GM12892 (cell line): Measurements from ENCODE around the gene FBXO24. TPM values are rescaled to one million over a fixed set of nuclear protein-coding genes. Genes with fewer than 3 reads are reported as not detected.
"Not testable (repeated sequence)": the region's sequence is repeated elsewhere in the genome, so short reads cannot be mapped to it uniquely, and the experiment has no call there.

Experiments
- DNase-seq: peaks from one replicate; pipeline ENCODE4 v3.0.0; 2011; ENCODE audit not compliant: insufficient read length
- FAIRE-seq: peaks from 2 replicates; lab custom pipeline; 2011; peaks lifted over from hg19 to GRCh38; lab: Jason Lieb, UNC
- POLR2A ChIP-seq: IDR thresholded peaks from 2 replicates; pipeline ENCODE4 v1.6.1; 2011; ENCODE audit warnings: low read depth, low read length, control low read depth
- POLR2AphosphoS5 ChIP-seq: IDR thresholded peaks from 2 replicates; pipeline ENCODE4 v1.6.1; 2011; ENCODE audit warnings: low read depth, low read length, control low read depth
- TAF1 ChIP-seq: IDR thresholded peaks from 2 replicates; pipeline ENCODE4 v1.6.1; 2011; ENCODE audit warnings: low read depth, mild to moderate bottlenecking, control low read depth, low read length, borderline replicate concordance
- polyA plus RNA-seq: library from polyadenylated mRNA; unstranded; fragments of >200 nt; gene quantifications from one replicate; pipeline ENCODE4 v1.2.1, GENCODE V29; 2012; ENCODE audit warnings: missing spikeins, inconsistent platforms; ENCODE audit not compliant: missing spikeins

FBXO24 gene, protein sequence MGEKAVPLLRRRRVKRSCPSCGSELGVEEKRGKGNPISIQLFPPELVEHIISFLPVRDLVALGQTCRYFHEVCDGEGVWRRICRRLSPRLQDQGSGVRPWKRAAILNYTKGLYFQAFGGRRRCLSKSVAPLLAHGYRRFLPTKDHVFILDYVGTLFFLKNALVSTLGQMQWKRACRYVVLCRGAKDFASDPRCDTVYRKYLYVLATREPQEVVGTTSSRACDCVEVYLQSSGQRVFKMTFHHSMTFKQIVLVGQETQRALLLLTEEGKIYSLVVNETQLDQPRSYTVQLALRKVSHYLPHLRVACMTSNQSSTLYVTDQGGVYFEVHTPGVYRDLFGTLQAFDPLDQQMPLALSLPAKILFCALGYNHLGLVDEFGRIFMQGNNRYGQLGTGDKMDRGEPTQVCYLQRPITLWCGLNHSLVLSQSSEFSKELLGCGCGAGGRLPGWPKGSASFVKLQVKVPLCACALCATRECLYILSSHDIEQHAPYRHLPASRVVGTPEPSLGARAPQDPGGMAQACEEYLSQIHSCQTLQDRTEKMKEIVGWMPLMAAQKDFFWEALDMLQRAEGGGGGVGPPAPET
- 0.23 TPM for polyA plus RNA-seq

DNA sequence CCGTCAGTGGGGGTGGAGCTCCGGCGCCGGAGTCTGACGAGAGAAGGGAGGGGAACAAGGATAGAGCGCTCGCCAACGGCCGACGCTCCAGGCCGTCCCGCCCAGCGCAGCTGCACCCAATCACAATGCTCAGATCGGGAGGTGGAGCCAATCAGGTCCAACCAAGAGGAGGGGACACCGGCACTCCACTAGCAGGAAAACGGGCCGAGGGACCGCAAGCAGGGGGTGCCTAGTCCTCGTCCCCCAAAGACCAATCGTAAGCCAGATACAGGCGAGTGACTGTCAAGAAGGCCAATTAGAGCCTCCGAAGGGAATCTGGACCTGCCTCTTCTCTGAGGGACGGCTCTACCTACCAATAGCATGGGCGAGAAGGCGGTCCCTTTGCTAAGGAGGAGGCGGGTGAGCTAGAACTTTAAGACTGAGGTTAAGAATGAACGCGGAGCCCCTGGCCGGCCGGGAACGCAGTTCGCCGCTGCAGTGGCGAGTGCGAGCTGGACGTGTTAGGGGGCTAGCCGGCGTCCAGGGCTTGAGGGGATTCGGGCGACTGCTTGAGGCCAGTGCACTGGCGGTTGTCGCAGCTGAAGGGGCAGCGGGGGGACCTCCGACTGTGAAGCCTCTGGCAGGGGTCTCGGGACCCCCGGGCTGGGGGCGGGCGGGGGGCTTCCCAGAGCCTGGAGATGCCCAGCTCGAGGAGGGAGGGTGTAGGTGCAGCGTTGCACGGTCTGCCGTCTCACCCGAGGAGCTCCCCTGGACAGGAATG lies at the start of gene FBXO24:
TSS of gene FBXO24 (plus strand) at position 63 of the 760 bp plus-strand sequence. CDS start at position 361, 298 bp downstream.
- no peak for TF ChIP-seq TAF1
- TF ChIP-seq POLR2AphosphoS5 = no peak
- TF ChIP-seq POLR2A = no peak
- FAIRE-seq (peak; percentile 38), DNase-seq (peak; percentile 100)

DNA sequence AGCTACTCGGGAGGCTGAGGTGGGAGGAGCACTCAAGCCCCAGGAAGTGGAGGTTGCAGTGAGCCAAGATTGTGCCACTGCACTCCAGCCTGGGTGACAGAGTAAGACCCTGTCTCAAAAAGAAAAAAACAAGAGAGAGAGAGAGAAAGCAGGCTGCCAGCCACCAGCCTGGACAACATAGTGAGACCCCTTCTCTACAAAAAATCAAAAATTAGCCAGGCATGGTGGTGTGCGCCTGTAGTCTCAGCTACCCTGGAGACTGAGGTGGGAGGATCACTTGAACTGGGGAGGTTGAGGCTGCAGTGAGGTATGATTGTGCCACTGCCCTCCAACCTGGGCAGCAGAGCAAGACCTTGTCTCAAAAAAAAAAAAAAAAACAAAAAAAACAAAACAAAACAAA lies 49.4 kb upstream of the FBXO24 start:
- FAIRE-seq = not testable (repeated sequence)

DNA sequence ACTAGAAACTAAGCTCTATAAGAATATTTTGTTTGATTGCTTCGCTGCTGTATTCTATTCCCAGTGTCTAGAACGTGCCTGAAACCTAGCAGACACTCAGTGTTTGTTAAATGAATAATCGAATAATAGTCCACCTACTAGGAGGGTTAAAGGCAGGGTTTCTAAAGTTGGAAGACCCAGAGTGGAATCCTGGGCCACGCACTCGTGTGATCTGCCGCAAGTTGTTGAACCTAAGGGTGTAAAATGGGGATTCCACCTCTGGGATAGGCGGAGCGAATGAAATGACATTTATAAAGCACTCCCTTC lies 47.8 kb upstream of the FBXO24 start:
- DNase-seq = no peak
- no peak for FAIRE-seq
- no peak for TF ChIP-seq POLR2A
- TF ChIP-seq POLR2AphosphoS5 = no peak
- no peak for TF ChIP-seq TAF1

More for the DNA sequence above, 49.4 kb upstream of the FBXO24 start:
- not testable (repeated sequence) for DNase-seq

DNA sequence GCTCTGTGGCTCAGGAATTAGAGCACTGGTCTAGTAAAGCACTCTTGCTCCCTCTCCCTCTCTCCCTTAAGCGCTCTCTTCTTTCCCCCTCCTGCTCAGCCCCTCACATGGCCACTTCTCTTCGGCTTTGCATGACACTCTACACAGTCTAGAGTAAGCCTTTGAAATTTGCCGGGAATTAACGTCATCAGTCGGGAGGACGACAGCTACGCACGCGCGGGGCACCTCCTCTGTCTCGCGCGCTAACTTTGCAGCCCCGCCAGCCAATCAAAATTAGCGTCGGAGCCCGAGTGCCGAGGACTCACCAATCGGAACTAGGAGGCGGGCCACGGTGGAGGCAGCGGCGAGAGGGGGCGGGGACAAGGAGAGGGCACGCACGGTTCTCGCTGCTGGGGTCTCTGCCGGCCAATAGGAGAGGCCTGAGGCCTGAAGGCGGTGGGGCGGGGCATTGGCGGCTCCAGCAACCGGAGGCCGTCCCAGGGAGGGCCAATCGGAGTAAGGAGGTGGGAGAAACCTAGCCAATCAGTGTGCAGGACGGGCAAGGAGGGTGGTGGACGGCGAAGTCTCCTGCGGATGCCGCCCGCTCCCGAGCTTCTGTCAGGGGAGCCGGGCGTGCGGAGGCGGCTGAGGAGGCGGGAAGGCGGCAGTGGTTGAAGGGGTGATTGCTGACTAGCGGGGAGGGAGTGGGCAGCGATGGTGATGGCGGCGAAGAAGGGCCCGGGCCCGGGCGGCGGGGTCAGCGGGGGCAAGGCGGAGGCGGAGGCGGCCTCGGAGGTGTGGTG lies 47.3 kb upstream of the FBXO24 start, which contains the start of gene AGFG2:
TSS of gene AGFG2 (plus strand) at position 550 of the 782 bp plus-strand sequence. CDS start at position 694, 144 bp downstream.
- TF ChIP-seq TAF1 = peak; percentile 24; the same call in 1 of the 2 replicates
- no peak for TF ChIP-seq POLR2AphosphoS5
- TF ChIP-seq POLR2A = peak; percentile 74; the same call in 1 of the 2 replicates
- FAIRE-seq = peak; percentile 98
- peak; percentile 98 for DNase-seq

DNA sequence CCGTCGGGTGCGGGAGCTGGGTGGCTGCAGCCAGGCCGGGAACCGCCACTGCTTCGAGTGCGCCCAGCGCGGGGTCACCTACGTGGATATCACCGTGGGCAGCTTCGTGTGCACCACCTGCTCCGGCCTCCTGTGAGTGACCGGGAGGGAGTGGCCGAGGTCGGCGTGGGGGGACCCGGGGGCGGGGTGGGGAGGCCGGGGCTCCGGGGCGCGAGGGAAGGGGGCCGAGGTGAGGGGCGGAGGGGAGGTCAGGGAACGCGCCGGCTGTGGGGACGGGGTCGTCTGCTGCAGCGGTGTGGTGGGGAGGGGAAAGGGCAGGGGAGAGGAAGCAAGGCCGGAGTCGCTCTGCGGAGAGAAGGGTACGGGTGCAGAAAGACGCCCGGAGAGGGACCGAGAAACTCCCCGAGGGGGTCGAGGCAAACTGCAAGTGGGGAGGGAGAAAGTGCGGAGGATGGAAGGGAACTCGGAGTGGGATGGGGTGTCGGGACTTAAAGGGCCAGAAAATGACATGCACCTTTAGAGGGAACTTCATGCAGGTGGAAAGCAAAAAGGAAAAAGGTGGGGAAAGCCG lies 46.6 kb upstream of the FBXO24 start:
- FAIRE-seq (no peak), DNase-seq (no peak)
- TF ChIP-seq POLR2A = no peak
- no peak for TF ChIP-seq POLR2AphosphoS5
- TF ChIP-seq TAF1 = no peak

DNA sequence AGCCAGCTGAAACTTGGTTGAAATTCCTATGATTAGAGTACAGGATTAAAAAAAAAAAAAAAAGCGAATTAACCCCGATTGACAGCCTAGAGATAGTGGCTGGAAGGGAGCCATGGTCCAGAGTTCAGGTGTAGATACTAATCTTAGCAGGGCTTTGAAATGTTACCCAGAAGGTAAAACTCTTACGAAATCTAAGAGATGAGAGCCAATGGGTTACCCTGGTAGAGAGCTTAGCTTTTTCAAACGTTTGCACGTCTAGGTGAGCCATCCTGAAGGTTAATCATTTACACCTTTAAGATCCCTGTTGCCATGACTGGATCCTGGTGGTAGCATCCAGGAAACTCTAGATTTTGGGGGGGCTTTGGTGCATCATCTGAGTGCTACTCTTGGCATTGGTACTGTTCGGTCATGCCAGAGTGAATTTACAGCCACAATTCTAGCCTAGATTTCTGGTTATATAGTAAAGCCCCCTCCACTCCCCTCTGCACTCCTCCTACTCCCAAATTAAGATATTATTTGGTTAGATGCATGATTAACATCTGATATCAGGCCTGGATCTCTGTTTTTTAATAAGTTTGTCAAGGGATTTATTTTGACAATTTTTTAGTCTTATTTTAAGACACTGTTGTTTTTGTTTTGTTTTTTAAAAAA lies 45.9 kb upstream of the FBXO24 start:
- FAIRE-seq = no peak
- no peak for DNase-seq
- no peak for TF ChIP-seq POLR2A
- no peak for TF ChIP-seq POLR2AphosphoS5
- TF ChIP-seq TAF1 = no peak

DNA sequence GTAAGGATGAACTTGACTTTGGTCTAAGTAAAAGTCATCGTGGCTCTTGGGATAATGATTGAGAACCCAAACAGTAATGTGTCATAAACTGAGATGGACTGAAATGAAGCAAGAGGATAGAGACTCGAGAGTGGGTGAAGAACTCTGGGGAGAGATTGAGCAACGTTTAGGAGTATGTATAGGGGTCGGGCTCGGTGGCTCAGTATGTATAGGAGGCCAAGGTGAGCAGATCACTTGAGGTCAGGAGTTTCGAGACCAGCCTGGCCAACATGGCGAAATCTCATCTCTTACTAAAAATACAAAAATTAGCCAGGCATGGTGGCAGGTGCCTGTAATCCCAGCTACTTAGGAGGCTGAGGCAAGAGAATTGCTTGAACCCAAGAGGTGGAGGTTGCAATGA lies 44.8 kb upstream of the FBXO24 start:
- not testable (repeated sequence) for FAIRE-seq, DNase-seq

DNA sequence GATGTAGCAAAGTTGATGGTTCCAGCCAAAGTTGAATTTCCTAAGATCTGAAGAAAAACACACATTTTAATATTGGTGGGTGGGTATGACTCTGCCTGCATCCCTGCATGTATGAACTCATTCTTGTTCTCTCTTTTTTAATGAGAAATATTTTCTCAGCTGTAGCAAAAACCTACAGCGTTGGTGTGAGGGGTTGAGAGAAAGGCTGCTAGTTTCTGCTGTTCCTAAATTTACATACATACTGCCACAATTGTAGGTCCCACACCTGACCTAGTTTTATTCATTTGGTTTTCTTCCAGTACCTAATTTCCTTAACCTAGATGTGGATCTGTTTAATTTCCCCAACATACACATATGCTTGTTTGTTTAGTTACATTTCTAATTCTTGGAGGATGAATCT lies 42.5 kb upstream of the FBXO24 start:
- DNase-seq = no peak
- TF ChIP-seq POLR2A (no peak), TAF1 (no peak), POLR2AphosphoS5 (no peak)
- no peak for FAIRE-seq

DNA sequence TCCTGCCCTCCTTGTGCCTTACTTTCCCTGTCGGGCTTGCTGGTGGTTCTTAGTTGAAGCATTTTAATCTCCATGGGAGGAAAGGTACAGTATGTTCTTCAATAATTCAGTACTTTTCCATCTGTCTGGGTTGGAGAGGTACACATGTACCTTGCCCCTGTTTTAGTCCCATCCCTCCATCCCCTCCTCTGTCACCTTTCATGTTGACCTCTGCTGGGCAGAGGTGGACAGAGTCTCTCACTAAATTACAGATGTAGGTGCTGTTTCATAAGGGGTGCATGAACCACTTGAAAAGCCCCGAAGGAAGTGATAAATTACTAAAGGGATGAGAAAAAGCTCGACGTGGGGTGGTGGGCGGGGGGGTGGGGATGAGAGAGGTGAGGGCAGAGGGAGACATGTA lies 41.7 kb upstream of the FBXO24 start:
- TF ChIP-seq TAF1 (no peak), POLR2AphosphoS5 (no peak)
- DNase-seq (no peak), FAIRE-seq (no peak)

DNA sequence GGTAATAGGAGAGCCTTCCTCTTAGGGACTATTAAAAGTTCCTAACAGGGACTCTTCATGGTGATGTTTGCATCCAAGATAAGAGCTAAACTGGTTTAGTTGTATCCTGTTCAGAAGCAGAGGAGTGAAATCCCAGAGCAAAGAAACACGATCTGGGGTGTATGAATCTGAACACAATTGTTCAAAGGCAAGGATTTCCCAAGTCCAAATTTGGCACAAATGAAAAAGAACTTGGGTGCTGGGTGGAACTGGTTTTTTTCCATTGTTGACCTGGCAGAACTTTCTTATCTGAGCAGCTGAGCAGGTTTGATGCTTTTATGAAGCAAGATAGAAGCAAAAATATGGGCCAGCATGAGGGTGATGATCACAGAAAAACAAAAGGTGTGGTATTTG lies 41.2 kb upstream of the FBXO24 start:
- no peak for FAIRE-seq
- TF ChIP-seq TAF1 = no peak
- no peak for TF ChIP-seq POLR2A
- no peak for TF ChIP-seq POLR2AphosphoS5
- DNase-seq = no peak
